Adrenal gland (tissue), 5 donors: ENCODE data around the gene C12orf43.

Experiments
- POLR2A ChIP-seq, 2 donors: fragments of 450-650 bp; IDR thresholded peaks; one replicate each; pipeline ENCODE4 v1.6.1; 2017; ENCODE audit warnings: antibody characterized with exemption in 2 of 2, mild to moderate bottlenecking in 2 of 2, moderate library complexity in 1 of 2
- TF ChIP-seq, protein P1 (sequence below), 6 experiments: fragments of 450-650 bp in 4 of 6; fragments of 200-600 bp in 2 of 6; sonication (generic) in 1 of 6; IDR thresholded peaks; 1 replicate in 5 of 6; 2 replicates in 1 of 6; pipeline versions ENCODE4 v1.5.1 to v1.8.0; 2016 to 2021; ENCODE audit warnings: antibody characterized with exemption in 6 of 6, mild to moderate bottlenecking in 2 of 6, moderate library complexity in 1 of 6
- donor health status: DM: no; HTN: no; CAD: no.

DNA sequence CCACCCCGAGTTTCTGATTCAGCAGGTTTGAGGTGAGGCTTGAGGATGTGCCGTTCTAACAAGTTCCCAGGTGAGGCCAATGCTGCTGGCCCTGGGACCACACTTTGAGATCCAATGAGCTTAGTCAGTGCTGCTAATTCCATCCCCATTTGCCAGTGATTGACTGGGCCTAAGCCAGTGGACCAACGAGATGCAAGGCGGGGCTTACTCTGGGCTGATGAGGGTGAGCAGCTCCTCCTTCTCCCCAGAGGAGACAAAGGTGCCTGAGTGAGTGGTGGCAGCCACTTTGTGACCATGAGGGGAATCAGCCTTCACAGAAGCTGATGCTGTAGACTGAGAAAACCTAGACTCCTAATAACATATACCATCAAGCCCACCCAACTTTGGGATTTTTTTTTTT, 61.1 kb downstream of the C12orf43 start:
- TF ChIP-seq, protein P1, sequence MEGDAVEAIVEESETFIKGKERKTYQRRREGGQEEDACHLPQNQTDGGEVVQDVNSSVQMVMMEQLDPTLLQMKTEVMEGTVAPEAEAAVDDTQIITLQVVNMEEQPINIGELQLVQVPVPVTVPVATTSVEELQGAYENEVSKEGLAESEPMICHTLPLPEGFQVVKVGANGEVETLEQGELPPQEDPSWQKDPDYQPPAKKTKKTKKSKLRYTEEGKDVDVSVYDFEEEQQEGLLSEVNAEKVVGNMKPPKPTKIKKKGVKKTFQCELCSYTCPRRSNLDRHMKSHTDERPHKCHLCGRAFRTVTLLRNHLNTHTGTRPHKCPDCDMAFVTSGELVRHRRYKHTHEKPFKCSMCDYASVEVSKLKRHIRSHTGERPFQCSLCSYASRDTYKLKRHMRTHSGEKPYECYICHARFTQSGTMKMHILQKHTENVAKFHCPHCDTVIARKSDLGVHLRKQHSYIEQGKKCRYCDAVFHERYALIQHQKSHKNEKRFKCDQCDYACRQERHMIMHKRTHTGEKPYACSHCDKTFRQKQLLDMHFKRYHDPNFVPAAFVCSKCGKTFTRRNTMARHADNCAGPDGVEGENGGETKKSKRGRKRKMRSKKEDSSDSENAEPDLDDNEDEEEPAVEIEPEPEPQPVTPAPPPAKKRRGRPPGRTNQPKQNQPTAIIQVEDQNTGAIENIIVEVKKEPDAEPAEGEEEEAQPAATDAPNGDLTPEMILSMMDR (IDR thresholded peaks at IDR 0.05) = no peak
- no peak for TF ChIP-seq POLR2A (IDR thresholded peaks at IDR 0.05)
